OCI-LY3 (cell line): ENCODE data around the gene WDSUB1.

Experiments used
- H2AFZ ChIP-seq: fragments of 200-600, 300-600 bp; shearing (Covaris generic); 2 replicates; pipeline ENCODE4 v1.6.0; 2014; ENCODE audit warnings: antibody characterized with exemption, low read depth, low read length
- H3K27ac ChIP-seq: fragments of 200-600, 300-600 bp; sonication (generic); 2 replicates; pipeline ENCODE4 v1.5.1; 2014; ENCODE audit warnings: mild to moderate bottlenecking, low read length, moderate library complexity, mixed read lengths
- H3K27me3 ChIP-seq: fragments of 200-600, 300-600 bp; sonication (generic); 2 replicates; pipeline ENCODE4 v1.6.1; 2014; ENCODE audit warnings: low read depth, low read length, mixed read lengths
- H3K36me3 ChIP-seq: fragments of 200-600, 300-600 bp; sonication (generic); replicated peaks from 2 replicates; pipeline ENCODE3; 2014; ENCODE audit warnings: low read depth, low read length, mixed read lengths
- H3K4me1 ChIP-seq: fragments of 300-600, 200-600 bp; sonication (generic); 2 replicates; pipeline ENCODE4 v1.6.1; 2014; ENCODE audit warnings: low read length, mixed read lengths
- H3K4me2 ChIP-seq: fragments of 200-600, 300-600 bp; sonication (generic); 2 replicates; pipeline ENCODE4 v1.6.1; 2014; ENCODE audit warnings: low read length, mixed read lengths
- H3K4me3 ChIP-seq: fragments of 300-600, 200-600 bp; sonication (generic); 2 replicates; pipeline ENCODE4 v1.5.1; 2014; ENCODE audit warnings: antibody characterized with exemption, mild to moderate bottlenecking, low read length, moderate library complexity
- H3K79me2 ChIP-seq: fragments of 300-600, 200-600 bp; shearing (Covaris generic); 2 replicates; pipeline ENCODE4 v1.6.1; 2014; ENCODE audit warnings: mild to moderate bottlenecking, low read length, mixed read lengths
- H3K9ac ChIP-seq: fragments of 300-600, 200-600 bp; shearing (Covaris generic); 2 replicates; pipeline ENCODE4 v1.6.0; 2014; ENCODE audit warnings: mild to moderate bottlenecking, low read length, moderate library complexity
- H3K9me3 ChIP-seq: fragments of 200-600, 300-600 bp; shearing (Covaris generic); 2 replicates; pipeline ENCODE4 v1.6.1; 2014; ENCODE audit warnings: low read length, mixed read lengths; ENCODE audit not compliant: insufficient read depth
- H4K20me1 ChIP-seq: fragments of 200-600, 300-600 bp; sonication (generic); 2 replicates; pipeline ENCODE4 v1.6.1; 2016; ENCODE audit warnings: low read length, mixed read lengths; ENCODE audit not compliant: insufficient read depth
- CTCF ChIP-seq: fragments of 200-600, 300-600 bp; sonication (generic); IDR thresholded peaks from 2 replicates; pipeline ENCODE4 v1.5.1; 2014; ENCODE audit warnings: antibody characterized with exemption, low read length, low read depth
- EZH2phosphoT487 ChIP-seq: fragments of 200-600 bp; shearing (Covaris generic); IDR thresholded peaks from 2 replicates; pipeline ENCODE4 v1.6.1; 2018; ENCODE audit warnings: antibody characterized with exemption, mixed run types, low read depth

The WDSUB1 gene

GRCh38 chr2:159286709-159287441 lies 372 bp upstream of the WDSUB1 start:
- no peaks in the 10 kb centered on the region for H3K36me3 ChIP-seq
- no peaks in the 10 kb centered on the region for H3K9me3 ChIP-seq
- H3K27me3 ChIP-seq, result no peaks in the 10 kb centered on the region
- H3K9ac ChIP-seq, result peak overlapping the region; percentile 75
- peak overlapping the region; percentile 74 for H3K4me2 ChIP-seq
- TF ChIP-seq CTCF (no peak), EZH2phosphoT487 (no peak)
- peaks cover 11% of the 10 kb centered on the region for H3K4me1 ChIP-seq
- H3K4me3 ChIP-seq, result peak overlapping the region; percentile 87
- no peak overlapping the region for H3K27ac ChIP-seq
- peaks cover 7% of the 10 kb centered on the region for H3K79me2 ChIP-seq
- peak overlapping the region; percentile 88 for H2AFZ ChIP-seq
- no peaks in the 10 kb centered on the region for H4K20me1 ChIP-seq

- peaks cover 7% of the 10 kb centered on the region for H3K79me2 ChIP-seq
- H3K9me3 ChIP-seq, result no peaks in the 10 kb centered on the region
- no peak overlapping the region for H3K9ac ChIP-seq
- H3K4me2 ChIP-seq, result peak overlapping the region; percentile 79
- peak overlapping the region; percentile 87 for H3K4me3 ChIP-seq
- no peak overlapping the region for H2AFZ ChIP-seq
- no peaks in the 10 kb centered on the region for H3K36me3 ChIP-seq
- H3K27ac ChIP-seq, result no peak overlapping the region
- TF ChIP-seq EZH2phosphoT487 (no peak), CTCF (no peak)
- peaks cover 11% of the 10 kb centered on the region for H3K4me1 ChIP-seq
- no peaks in the 10 kb centered on the region for H3K27me3 ChIP-seq
- no peaks in the 10 kb centered on the region for H4K20me1 ChIP-seq
Measured at GRCh38 chr2:159285433-159285832, 1.1 kb downstream of the WDSUB1 start.

- Histone ChIP-seq H4K20me1 (no peaks in the 10 kb centered on the region), H3K27ac (no peak overlapping the region), H3K27me3 (no peaks in the 10 kb centered on the region), H3K9ac (no peak overlapping the region), H2AFZ (no peak overlapping the region), H3K36me3 (no peaks in the 10 kb centered on the region), H3K79me2 (peaks cover 7% of the 10 kb centered on the region), H3K9me3 (no peaks in the 10 kb centered on the region), H3K4me1 (peaks cover 11% of the 10 kb centered on the region), H3K4me2 (no peak overlapping the region), H3K4me3 (no peak overlapping the region)
- TF ChIP-seq CTCF (no peak), EZH2phosphoT487 (no peak)
Measured at GRCh38 chr2:159283529-159283928, 3.0 kb downstream of the WDSUB1 start.

GRCh38 chr2:159281002-159281401 lies 5.5 kb downstream of the WDSUB1 start:
- Histone ChIP-seq H2AFZ (no peak overlapping the region), H4K20me1 (no peaks in the 10 kb centered on the region), H3K9ac (no peak overlapping the region), H3K9me3 (no peaks in the 10 kb centered on the region), H3K4me1 (peaks cover 6% of the 10 kb centered on the region), H3K27ac (no peak overlapping the region), H3K79me2 (peaks cover 5% of the 10 kb centered on the region), H3K4me3 (no peak overlapping the region), H3K36me3 (no peaks in the 10 kb centered on the region), H3K27me3 (no peaks in the 10 kb centered on the region), H3K4me2 (no peak overlapping the region)
- no peak for TF ChIP-seq CTCF
- no peak for TF ChIP-seq EZH2phosphoT487
